AG04450 (cell line): ENCODE results near the gene SULT1A2. TPM values are rescaled to one million over a fixed set of nuclear protein-coding genes. Genes with fewer than 3 reads are reported as not detected.
"Not testable (repeated sequence)": the region's sequence is repeated elsewhere in the genome, so short reads cannot be mapped to it uniquely, and the experiment has no call there.

Source experiments
- CTCF ChIA-PET: fragments of 300-600, 350-600 bp; formaldehyde crosslinking; extraction: SDS; loops from one replicate; lab custom pipeline; 2022; ENCODE audit warnings: antibody characterized with exemption, inconsistent platforms; lab: Charles Lee
- POLR2A ChIA-PET: fragments of 350-600 bp; formaldehyde crosslinking; extraction: SDS; loops from one replicate; lab custom pipeline; 2021; ENCODE audit warnings: antibody characterized with exemption, inconsistent platforms; lab: Yijun Ruan, JAX
- DNase-seq: peaks from one replicate; pipeline ENCODE4 v3.0.0-alpha.2; 2011; ENCODE audit warnings: low read depth, low spot score
- H3K27ac ChIP-seq: one replicate; pipeline ENCODE4 v1.5.1; 2012; ENCODE audit warnings: low read depth, low read length, control low read depth
- H3K27me3 ChIP-seq: one replicate; pipeline ENCODE4 v1.6.0; 2012; ENCODE audit warnings: low read length; ENCODE audit not compliant: control insufficient read depth, insufficient read depth
- H3K4me3 ChIP-seq: 2 replicates; pipeline ENCODE4 v1.5.1; 2011; ENCODE audit warnings: mild to moderate bottlenecking, low read depth, low read length, control low read depth
- H3K9me3 ChIP-seq: 2 replicates; pipeline ENCODE4 v1.5.1; 2012; ENCODE audit warnings: low read length; ENCODE audit not compliant: control insufficient read depth, insufficient read depth
- polyA plus RNA-seq: library from polyadenylated mRNA; depleted of rRNA; stranded (reverse); fragments of >200 nt; gene quantifications from 2 replicates; pipeline ENCODE4 v1.2.3, GENCODE V29; 2011
- TF ChIP-seq, protein P1 (sequence below): IDR thresholded peaks from 2 replicates; pipeline ENCODE4 v1.5.1; 2011; ENCODE audit warnings: low read depth, low read length, control low read depth, inconsistent platforms

SULT1A2 gene
- polyA plus RNA-seq, 1 experiment = 0.12 TPM

DNA sequence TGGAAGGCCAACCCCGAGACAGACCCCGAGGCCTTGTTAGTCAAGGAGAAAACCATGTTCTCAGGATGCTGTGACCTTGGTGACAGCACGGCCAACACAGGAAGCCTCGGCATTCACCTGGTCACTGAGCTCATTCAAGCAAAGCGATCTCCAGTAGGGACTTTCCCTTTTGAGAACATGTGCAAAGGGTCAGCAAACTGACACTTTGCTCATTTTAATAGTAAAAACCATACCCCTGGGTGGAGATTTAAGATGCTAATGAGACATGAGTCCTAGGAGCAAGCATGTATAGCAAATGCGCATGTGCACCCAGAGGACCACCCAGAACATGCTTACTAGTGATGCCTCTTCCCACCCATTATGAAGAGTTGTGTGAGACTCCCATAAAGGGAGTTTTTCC, 5.7 kb upstream of the SULT1A2 start:
- Histone ChIP-seq H3K9me3 (no peaks in the 10 kb centered on the region), H3K27me3 (peaks cover 40% of the 10 kb centered on the region), H3K4me3 (no peak overlapping the region), H3K27ac (no peak overlapping the region)
- ChIA-PET POLR2A (no interaction called here), CTCF (no interaction called here)
- TF ChIP-seq, protein P1, sequence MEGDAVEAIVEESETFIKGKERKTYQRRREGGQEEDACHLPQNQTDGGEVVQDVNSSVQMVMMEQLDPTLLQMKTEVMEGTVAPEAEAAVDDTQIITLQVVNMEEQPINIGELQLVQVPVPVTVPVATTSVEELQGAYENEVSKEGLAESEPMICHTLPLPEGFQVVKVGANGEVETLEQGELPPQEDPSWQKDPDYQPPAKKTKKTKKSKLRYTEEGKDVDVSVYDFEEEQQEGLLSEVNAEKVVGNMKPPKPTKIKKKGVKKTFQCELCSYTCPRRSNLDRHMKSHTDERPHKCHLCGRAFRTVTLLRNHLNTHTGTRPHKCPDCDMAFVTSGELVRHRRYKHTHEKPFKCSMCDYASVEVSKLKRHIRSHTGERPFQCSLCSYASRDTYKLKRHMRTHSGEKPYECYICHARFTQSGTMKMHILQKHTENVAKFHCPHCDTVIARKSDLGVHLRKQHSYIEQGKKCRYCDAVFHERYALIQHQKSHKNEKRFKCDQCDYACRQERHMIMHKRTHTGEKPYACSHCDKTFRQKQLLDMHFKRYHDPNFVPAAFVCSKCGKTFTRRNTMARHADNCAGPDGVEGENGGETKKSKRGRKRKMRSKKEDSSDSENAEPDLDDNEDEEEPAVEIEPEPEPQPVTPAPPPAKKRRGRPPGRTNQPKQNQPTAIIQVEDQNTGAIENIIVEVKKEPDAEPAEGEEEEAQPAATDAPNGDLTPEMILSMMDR = no peak
- no peak for DNase-seq

DNA sequence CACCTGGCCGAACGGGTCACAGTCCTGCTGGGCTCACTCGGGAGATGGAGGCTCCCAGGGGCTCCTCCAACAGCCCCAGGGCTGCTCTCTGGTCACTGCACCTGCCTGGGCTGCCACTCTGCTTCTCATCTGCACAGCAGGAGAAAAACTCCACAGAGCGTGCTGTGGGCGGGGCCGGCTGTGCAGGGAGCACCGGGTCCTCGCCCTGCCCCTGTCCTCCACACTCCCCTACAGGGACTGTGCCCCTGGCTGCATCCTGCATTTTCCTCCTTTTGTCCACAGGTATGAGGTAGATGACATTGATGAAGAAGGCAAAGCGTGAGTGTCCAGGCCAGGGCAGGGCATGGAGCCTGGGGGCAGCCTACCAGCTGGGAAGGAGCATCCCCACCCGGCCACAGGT, 5.2 kb upstream of the SULT1A2 start:
- DNase-seq, H3K4me3 ChIP-seq, H3K9me3 ChIP-seq, H3K27ac ChIP-seq, POLR2A ChIA-PET, CTCF ChIA-PET: not testable (repeated sequence)
- H3K27me3 ChIP-seq = peaks cover 37% of the 10 kb centered on the region

DNA sequence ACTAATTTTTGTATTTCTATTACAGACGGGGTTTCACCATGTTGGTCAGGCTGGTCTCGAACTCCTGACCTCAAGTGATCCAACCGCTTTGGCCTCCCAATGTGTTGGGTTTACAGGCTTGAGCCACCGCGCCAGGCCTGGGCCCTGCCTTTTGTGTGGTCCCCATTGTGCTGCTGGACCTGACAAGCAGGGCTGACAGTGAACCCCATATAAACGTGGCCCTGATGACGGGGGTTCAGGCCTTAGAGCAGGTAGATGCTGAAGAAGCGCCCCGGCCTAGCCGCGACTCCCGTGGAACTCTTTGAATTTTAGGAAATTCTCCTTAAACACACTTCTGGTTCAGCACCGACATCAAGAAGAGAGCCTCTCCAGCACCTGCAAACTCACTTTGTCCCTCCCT, 4.7 kb upstream of the SULT1A2 start:
- POLR2A ChIA-PET, H3K27ac ChIP-seq, H3K9me3 ChIP-seq, CTCF ChIA-PET, H3K4me3 ChIP-seq, DNase-seq: not testable (repeated sequence)
- peaks cover 32% of the 10 kb centered on the region for H3K27me3 ChIP-seq

DNA sequence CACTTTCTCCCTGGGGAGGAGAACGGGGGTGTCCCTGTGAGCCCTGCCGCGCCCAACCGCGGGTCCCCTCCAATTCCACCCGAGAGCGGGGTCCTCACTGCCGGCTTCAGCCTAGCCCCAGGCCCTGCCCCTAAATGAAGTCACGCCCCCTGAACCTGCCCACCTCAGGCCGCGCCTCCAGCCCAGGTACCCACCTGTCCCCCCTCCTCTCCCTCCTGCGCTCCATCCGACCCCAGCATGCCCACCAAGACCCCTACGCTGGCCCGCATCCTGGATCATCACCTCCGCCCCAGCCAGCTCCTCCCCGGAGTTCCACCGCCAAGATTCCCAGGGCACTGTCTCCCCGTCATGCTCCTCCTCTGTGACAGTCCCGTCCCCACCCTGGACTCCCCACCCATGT, 4.1 kb upstream of the SULT1A2 start:
- H3K4me3 ChIP-seq, CTCF ChIA-PET, H3K27ac ChIP-seq, POLR2A ChIA-PET, DNase-seq, H3K9me3 ChIP-seq: not testable (repeated sequence)
- H3K27me3 ChIP-seq = peaks cover 26% of the 10 kb centered on the region

DNA sequence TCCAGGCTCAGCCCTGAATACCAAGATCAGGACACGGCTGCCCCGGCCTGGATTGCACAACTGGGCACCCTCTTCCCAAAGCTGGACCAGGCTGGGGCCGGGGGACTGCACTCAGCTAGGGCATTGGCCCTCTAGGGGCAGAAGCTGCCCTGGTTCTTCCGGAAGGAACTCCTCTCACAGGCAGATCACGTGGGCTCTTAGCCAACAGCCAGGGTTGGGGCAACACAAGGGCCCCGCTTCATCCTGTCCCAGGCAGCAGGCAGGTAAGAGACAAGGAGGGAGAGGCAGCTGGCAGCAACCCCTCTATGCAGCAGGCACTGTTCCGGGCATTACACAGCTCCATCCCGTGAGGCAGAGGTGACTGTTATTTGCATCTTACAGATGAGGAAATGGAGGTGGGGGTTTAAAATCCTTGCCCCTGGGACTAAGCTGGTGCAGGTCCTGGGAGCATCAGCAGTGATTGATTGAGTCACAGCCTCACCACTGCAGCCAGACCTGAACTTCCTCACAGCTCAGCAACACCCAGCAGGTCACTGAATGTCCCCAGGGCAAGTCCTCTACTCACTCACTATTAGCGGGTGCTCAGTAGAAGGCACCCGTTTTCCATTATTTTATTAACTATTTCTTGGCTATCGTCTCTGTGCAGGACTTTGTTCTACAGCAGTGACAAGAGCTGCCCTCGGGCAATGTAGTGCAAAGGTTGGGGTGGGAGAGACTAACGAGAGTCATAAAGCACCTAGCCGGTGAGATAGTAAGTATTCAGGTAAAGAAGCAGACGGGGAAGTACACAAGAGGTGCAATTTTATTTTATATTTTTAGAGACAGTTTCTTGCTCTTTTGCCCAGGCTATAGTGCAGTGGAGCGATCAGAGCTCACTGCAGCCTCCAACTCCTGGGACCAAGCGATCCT, 2.8 kb upstream of the SULT1A2 start:
- DNase-seq, CTCF ChIA-PET, POLR2A ChIA-PET, H3K27ac ChIP-seq, H3K4me3 ChIP-seq, H3K9me3 ChIP-seq: not testable (repeated sequence)
- H3K27me3 ChIP-seq = peaks cover 19% of the 10 kb centered on the region

DNA sequence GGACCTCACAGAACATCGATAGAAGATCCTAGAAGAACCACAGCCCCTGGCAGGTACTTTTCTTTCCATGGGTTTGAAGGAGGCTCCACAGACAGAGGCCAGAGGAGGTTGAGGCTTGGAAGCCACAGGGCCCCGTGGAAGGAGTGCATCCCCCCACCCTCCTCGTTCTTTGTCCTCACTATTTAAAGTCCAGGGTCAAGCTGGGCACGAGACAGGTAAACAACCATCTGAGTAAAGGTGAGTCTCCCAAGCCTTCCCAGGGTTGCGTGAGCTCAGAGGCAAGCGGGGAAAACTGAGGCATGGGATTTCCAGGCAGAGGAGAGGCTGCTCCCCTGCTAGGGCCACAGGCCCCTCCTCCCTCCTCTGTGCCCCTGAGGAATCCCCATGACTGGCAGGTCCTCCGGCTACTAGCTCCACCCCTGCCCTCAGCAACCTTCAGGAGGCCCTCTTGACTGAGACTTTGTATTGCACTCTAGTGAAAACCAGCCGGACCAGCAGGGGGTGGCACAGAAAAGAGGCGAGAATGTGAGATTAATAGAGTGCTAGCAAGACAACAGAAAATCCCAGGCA, 927 bp upstream of the SULT1A2 start:
- Histone ChIP-seq H3K27ac (no peak overlapping the region), H3K27me3 (peaks cover 4% of the 10 kb centered on the region), H3K9me3 (no peaks in the 10 kb centered on the region), H3K4me3 (no peak overlapping the region)
- DNase-seq = no peak
- TF ChIP-seq, protein P1 = 0 out of 2 replicates have a peak, but pooled peaks have one; percentile 9
- CTCF ChIA-PET = no interaction called here
- POLR2A ChIA-PET = no interaction called here
